Measurements from ENCODE around the gene HOXA13. TPM values are rescaled to one million over a fixed set of nuclear protein-coding genes. Genes with fewer than 3 reads are reported as not detected.

Gene HOXA13
- total RNA-seq, 6 donors from 2014 or later: not detected

- WGBS, 2 donors: 8 to 12% methylated on average over 27 to 68 of the region's 82 CpGs
- Histone ChIP-seq H3K27me3 (peaks cover 2 to 77% (median 51%) of the 10 kb centered on the region in 4 donors), H3K4me1 (peaks cover 9 to 61% (median 49%) of the 10 kb centered on the region in 4 donors), H3K9me3 (peaks cover 0 to 5% (median 0%) of the 10 kb centered on the region in 4 donors), H3K4me3 (peak within 1 kb of the TSS in 3 of 4 donors; percentile 35 to 49 (median 48)), H3K36me3 (no peaks in the 10 kb centered on the region), H3K27ac (peak within 1 kb of the TSS in 1 of 4 donors; percentile 9)
- ATAC-seq (ENCODE audit: low FRiP score in 2 of 2) (peak in 1 of 2 donors; percentile 21), DNase-seq (peak; percentile 73 to 92)
- TF ChIP-seq, protein P1, sequence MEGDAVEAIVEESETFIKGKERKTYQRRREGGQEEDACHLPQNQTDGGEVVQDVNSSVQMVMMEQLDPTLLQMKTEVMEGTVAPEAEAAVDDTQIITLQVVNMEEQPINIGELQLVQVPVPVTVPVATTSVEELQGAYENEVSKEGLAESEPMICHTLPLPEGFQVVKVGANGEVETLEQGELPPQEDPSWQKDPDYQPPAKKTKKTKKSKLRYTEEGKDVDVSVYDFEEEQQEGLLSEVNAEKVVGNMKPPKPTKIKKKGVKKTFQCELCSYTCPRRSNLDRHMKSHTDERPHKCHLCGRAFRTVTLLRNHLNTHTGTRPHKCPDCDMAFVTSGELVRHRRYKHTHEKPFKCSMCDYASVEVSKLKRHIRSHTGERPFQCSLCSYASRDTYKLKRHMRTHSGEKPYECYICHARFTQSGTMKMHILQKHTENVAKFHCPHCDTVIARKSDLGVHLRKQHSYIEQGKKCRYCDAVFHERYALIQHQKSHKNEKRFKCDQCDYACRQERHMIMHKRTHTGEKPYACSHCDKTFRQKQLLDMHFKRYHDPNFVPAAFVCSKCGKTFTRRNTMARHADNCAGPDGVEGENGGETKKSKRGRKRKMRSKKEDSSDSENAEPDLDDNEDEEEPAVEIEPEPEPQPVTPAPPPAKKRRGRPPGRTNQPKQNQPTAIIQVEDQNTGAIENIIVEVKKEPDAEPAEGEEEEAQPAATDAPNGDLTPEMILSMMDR (IDR thresholded peaks at IDR 0.05): peak in 1 of 6 experiments; percentile 14
- no peak for TF ChIP-seq POLR2AphosphoS5 (IDR thresholded peaks at IDR 0.05)
Measured at GRCh38 chr7:27165089-27165995, 34.5 kb downstream of the HOXA13 start, which contains the start of gene HOXA9. Gene HOXA9 (minus strand): TSS chr7:27165537. CDS start chr7:27165457, 80 bp downstream.

DNA sequence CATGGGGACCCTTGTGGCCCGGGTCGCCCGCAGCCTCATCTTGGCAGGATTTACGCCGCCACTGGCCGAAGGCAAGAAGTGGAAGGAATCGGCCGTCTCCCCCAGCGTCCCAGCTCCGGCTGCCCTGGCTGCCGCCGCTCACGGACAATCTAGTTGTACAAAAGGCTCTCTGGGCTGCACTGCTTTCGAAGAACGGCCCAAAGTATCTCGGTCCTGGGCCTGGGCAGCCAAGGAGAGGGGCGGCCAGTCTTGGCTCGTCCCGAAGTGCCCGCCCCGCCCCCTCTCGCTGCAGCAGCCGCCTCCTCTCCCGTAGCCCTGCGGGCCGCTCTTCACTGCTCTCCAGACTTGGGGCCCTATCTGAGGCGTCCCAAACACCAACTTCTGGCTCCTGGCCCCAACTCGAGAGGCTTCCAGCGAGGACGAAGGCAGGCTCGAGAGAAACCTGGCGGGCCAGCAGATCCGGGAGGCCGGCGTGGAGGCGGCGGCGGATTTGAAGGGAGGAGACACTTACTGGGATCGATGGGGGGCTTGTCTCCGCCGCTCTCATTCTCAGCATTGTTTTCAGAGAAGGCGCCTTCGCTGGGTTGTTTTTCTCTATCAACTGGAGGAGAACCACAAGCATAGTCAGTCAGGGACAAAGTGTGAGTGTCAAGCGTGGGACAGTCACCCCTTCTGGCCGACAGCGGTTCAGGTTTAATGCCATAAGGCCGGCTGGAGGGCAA, 35.4 kb downstream of the HOXA13 start:
- Histone ChIP-seq H3K36me3 (no peaks in the 10 kb centered on the region), H3K4me1 (peaks cover 7 to 59% (median 48%) of the 10 kb centered on the region in 4 donors), H3K9me3 (peaks cover 0 to 5% (median 0%) of the 10 kb centered on the region in 4 donors), H3K4me3 (peak overlapping the region in 3 of 4 donors; percentile 35 to 49 (median 48)), H3K27ac (peak overlapping the region in 1 of 4 donors; percentile 9), H3K27me3 (peaks cover 2 to 70% (median 44%) of the 10 kb centered on the region in 4 donors)
- TF ChIP-seq, protein P1 (IDR thresholded peaks at IDR 0.05): no peak
- peak in 1 of 2 donors; percentile 82 for DNase-seq
- no peak for ATAC-seq (ENCODE audit: low FRiP score in 2 of 2)
- WGBS, 2 donors: 15 to 17% methylated on average over 29 to 47 of the region's 47 CpGs

GRCh38 chr7:27164045-27164366, 35.9 kb downstream of the HOXA13 start:
- no peaks in the 10 kb centered on the region for H3K36me3 ChIP-seq
- DNase-seq (no peak), ATAC-seq (ENCODE audit: low FRiP score in 2 of 2) (no peak)
- peak overlapping the region in 3 of 4 donors; percentile 35 to 49 (median 48) for H3K4me3 ChIP-seq
- TF ChIP-seq POLR2AphosphoS5 (IDR thresholded peaks at IDR 0.05) (no peak), POLR2A (IDR thresholded peaks at IDR 0.05) (no peak), EP300 (IDR thresholded peaks at IDR 0.05) (no peak)
- TF ChIP-seq, protein P1 (IDR thresholded peaks at IDR 0.05): no peak
- 40 to 44% methylated on average over 12 of the region's 12 CpGs for WGBS, 2 donors
- H3K27ac ChIP-seq: no peak overlapping the region
- peaks cover 2 to 68% (median 40%) of the 10 kb centered on the region in 4 donors for H3K27me3 ChIP-seq
- H3K4me1 ChIP-seq: peaks cover 7 to 56% (median 45%) of the 10 kb centered on the region in 4 donors
- peaks cover 0 to 5% (median 0%) of the 10 kb centered on the region in 4 donors for H3K9me3 ChIP-seq

DNA sequence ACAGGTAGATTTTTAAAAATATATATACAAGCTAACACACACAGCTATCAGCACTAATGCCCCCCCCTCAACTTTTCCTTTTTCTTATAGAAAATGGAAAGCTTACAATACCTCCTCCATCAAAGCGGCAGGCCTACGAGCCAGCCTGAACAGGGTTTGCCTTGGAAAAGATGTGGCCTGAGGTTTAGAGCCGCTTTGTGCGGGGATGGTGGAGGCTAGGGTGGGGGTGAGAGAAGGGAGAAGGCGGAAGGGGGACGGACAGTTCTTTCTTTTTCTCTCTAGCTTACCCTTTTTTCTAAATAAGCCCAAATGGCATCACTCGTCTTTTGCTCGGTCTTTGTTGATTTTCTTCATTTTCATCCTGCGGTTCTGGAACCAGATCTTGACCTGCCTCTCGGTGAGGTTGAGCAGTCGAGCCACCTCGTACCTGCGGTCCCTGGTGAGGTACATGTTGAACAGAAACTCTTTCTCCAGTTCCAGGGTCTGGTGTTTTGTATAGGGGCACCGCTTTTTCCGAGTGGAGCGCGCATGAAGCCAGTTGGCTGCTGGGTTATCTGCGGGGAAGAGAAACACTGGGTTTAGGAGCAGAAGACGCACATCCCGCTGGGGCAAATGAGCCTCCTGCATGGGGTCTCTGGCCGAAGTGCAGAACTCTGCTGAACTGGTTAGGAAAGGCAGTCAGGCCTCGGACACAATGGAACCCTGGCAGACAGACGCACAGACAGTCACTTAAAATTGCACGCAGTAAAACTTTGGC, 36.4 kb downstream of the HOXA13 start:
- TF ChIP-seq, protein P1 (IDR thresholded peaks at IDR 0.05): no peak
- TF ChIP-seq EP300 (IDR thresholded peaks at IDR 0.05) (no peak), POLR2AphosphoS5 (IDR thresholded peaks at IDR 0.05) (no peak), POLR2A (IDR thresholded peaks at IDR 0.05) (no peak)
- H3K27ac ChIP-seq: no peak overlapping the region

More for the DNA sequence above, 36.4 kb downstream of the HOXA13 start:
- ATAC-seq (ENCODE audit: low FRiP score in 2 of 2): no peak
- no peak for DNase-seq
- Histone ChIP-seq H3K4me1 (peaks cover 7 to 56% (median 45%) of the 10 kb centered on the region in 4 donors), H3K4me3 (peak overlapping the region in 2 of 4 donors; percentile 48 to 49), H3K27me3 (peaks cover 2 to 68% (median 37%) of the 10 kb centered on the region in 4 donors), H3K9me3 (peaks cover 0 to 5% (median 0%) of the 10 kb centered on the region in 4 donors), H3K36me3 (no peaks in the 10 kb centered on the region)
- WGBS, 2 donors: 54 to 63% methylated on average over 23 to 24 of the region's 24 CpGs

Data from upper lobe of left lung (tissue), 6 donors.